NCI-H345 treated with DMSO at 0.1 percent for 48 hours (cell line): Measurements from ENCODE around the gene PCP2.
A peak's percentile ranks its signal among the peaks of the same experiment; 100 is the strongest.
"Not testable (repeated sequence)": the region's sequence is repeated elsewhere in the genome, so short reads cannot be mapped to it uniquely, and the experiment has no call there.

Source experiments
- DNase-seq: peaks from one replicate; lab custom pipeline; 2025; ENCODE audit not compliant: unreplicated experiment; lab: John Stamatoyannopoulos, UW

PCP2 gene

GRCh38 chr19:7662657-7663056 lies 29.1 kb upstream of the PCP2 start:
- DNase-seq = no peak

GRCh38 chr19:7661744-7662538 lies 28.4 kb upstream of the PCP2 start:
- no peak for DNase-seq

GRCh38 chr19:7658219-7658686 lies 24.7 kb upstream of the PCP2 start:
- no peak for DNase-seq

GRCh38 chr19:7657131-7657751 lies 23.7 kb upstream of the PCP2 start:
- no peak for DNase-seq

- no peak for DNase-seq
Measured at GRCh38 chr19:7655581-7655980, 22.1 kb upstream of the PCP2 start.

- no peak for DNase-seq
Measured at GRCh38 chr19:7654401-7654800, 20.9 kb upstream of the PCP2 start.

- DNase-seq = peak; percentile 54
Measured at GRCh38 chr19:7652061-7652641, 18.6 kb upstream of the PCP2 start.

GRCh38 chr19:7650148-7650547 lies 16.6 kb upstream of the PCP2 start:
- DNase-seq = no peak

GRCh38 chr19:7648265-7649014 lies 14.9 kb upstream of the PCP2 start:
- DNase-seq = no peak

- no peak for DNase-seq
Measured at GRCh38 chr19:7647156-7647555, 13.6 kb upstream of the PCP2 start.

- DNase-seq = no peak
Measured at GRCh38 chr19:7646426-7646700, 12.8 kb upstream of the PCP2 start.

GRCh38 chr19:7645656-7646425 lies 12.3 kb upstream of the PCP2 start:
- no peak for DNase-seq

- no peak for DNase-seq
Measured at GRCh38 chr19:7645163-7645562, 11.6 kb upstream of the PCP2 start.

- DNase-seq = no peak
Measured at GRCh38 chr19:7644550-7644877, 11.0 kb upstream of the PCP2 start.

- not testable (repeated sequence) for DNase-seq
Measured at GRCh38 chr19:7643629-7644549, 10.4 kb upstream of the PCP2 start.

- DNase-seq = no peak
Measured at GRCh38 chr19:7643031-7643415, 9.5 kb upstream of the PCP2 start.

- DNase-seq = no peak
Measured at GRCh38 chr19:7642295-7643030, 8.9 kb upstream of the PCP2 start.

- DNase-seq = no peak
Measured at GRCh38 chr19:7641290-7642276, 8.1 kb upstream of the PCP2 start.
